ENCODE measurements around the gene NPC2. TPM values are rescaled to one million over a fixed set of nuclear protein-coding genes. Genes with fewer than 3 reads are reported as not detected.
A peak's percentile ranks its signal among the peaks of the same experiment; 100 is the strongest.

NPC2 gene
- total RNA-seq, 4 donors from 2014 or later, result 88.3 to 393 (median 147) TPM

- no peaks in the 10 kb centered on the region for H3K4me1 ChIP-seq
- intact Hi-C loops (cut with DNase I; ENCODE audit: low total_unique reads) (loop anchor here (5.0 kb wide), 1 partner anchor 105 kb away; no protein-coding TSS in a partner anchor), in situ Hi-C loops (cut with MboI; ENCODE audit: low pct_ligation_motif_present in 1 of 4, low pct_unique_long_range_greater_than_20kb in 1 of 4, low sequenced_read_pairs in 3 of 4) (no loop called here)
- DNase-seq, result no peak
- no peaks in the 10 kb centered on the region for H3K27me3 ChIP-seq
- H3K36me3 ChIP-seq, result no peaks in the 10 kb centered on the region
- no peak overlapping the region for H3K27ac ChIP-seq
- no peaks in the 10 kb centered on the region for H3K9me3 ChIP-seq
- TF ChIP-seq POLR2AphosphoS5 (IDR thresholded peaks at IDR 0.05), result no peak
- peak; percentile 6 to 35 (median 29) for TF ChIP-seq CTCF (IDR thresholded peaks at IDR 0.05)
- no peak for TF ChIP-seq EP300 (IDR thresholded peaks at IDR 0.05; ENCODE audit: low read depth)
- TF ChIP-seq POLR2A (IDR thresholded peaks at IDR 0.05), result no peak
- 73% methylated on average over 21 of the region's 21 CpGs; no CpG with 5 or more reads in 1 of the 2 donors for WGBS, 2 donors (ENCODE audit: low coverage in 1 of 2)
- no peak overlapping the region for H3K4me3 ChIP-seq
Observed at GRCh38 chr14:74502236-74503019, 9.3 kb upstream of the NPC2 start.

GRCh38 chr14:74501691-74502090 is 8.6 kb upstream of the NPC2 start:
- in situ Hi-C loops (cut with MboI; ENCODE audit: low pct_ligation_motif_present in 1 of 4, low pct_unique_long_range_greater_than_20kb in 1 of 4, low sequenced_read_pairs in 3 of 4) (no loop called here), intact Hi-C loops (cut with DNase I; ENCODE audit: low total_unique reads) (loop anchor here (5.0 kb wide), 1 partner anchor 106 kb away; no protein-coding TSS in a partner anchor)
- no peak for DNase-seq
- 67 to 96% methylated on average over 4 to 5 of the region's 5 CpGs for WGBS, 2 donors (ENCODE audit: low coverage in 1 of 2)
- no peaks in the 10 kb centered on the region for H3K36me3 ChIP-seq
- H3K4me3 ChIP-seq, result no peak overlapping the region
- no peaks in the 10 kb centered on the region for H3K27me3 ChIP-seq
- no peak overlapping the region for H3K27ac ChIP-seq
- no peaks in the 10 kb centered on the region for H3K9me3 ChIP-seq
- no peaks in the 10 kb centered on the region for H3K4me1 ChIP-seq
- TF ChIP-seq EP300 (IDR thresholded peaks at IDR 0.05; ENCODE audit: low read depth) (no peak), POLR2A (IDR thresholded peaks at IDR 0.05) (no peak), CTCF (IDR thresholded peaks at IDR 0.05) (no peak), POLR2AphosphoS5 (IDR thresholded peaks at IDR 0.05) (no peak)

GRCh38 chr14:74501135-74501614 is 8.1 kb upstream of the NPC2 start:
- H3K27ac ChIP-seq, result no peak overlapping the region
- in situ Hi-C loops (cut with MboI; ENCODE audit: low pct_ligation_motif_present in 1 of 4, low pct_unique_long_range_greater_than_20kb in 1 of 4, low sequenced_read_pairs in 3 of 4), result no loop called here

More at GRCh38 chr14:74501135-74501614, 8.1 kb upstream of the NPC2 start:
- intact Hi-C loops (cut with DNase I; ENCODE audit: low total_unique reads), result loop anchor here (5.0 kb wide), 1 partner anchor 106 kb away; no protein-coding TSS in a partner anchor
- H3K9me3 ChIP-seq, result no peaks in the 10 kb centered on the region
- H3K36me3 ChIP-seq, result no peaks in the 10 kb centered on the region
- H3K4me1 ChIP-seq, result no peaks in the 10 kb centered on the region
- no peak overlapping the region for H3K4me3 ChIP-seq
- no peaks in the 10 kb centered on the region for H3K27me3 ChIP-seq
- TF ChIP-seq POLR2A (IDR thresholded peaks at IDR 0.05), result no peak
- peak; percentile 15 to 50 (median 36) for TF ChIP-seq CTCF (IDR thresholded peaks at IDR 0.05)
- peak; percentile 46 for DNase-seq
- WGBS, 2 donors (ENCODE audit: low coverage in 1 of 2), result 66% methylated on average over 16 of the region's 16 CpGs; no CpG with 5 or more reads in 1 of the 2 donors
